HepG2 (cell line): ENCODE measurements around the gene DDX54. TPM values are rescaled to one million over a fixed set of nuclear protein-coding genes. Genes with fewer than 3 reads are reported as not detected.

Source experiments
- FOSL2 ChIP-seq: sonication (generic); formaldehyde crosslinking; IDR thresholded peaks from 2 replicates; pipeline ENCODE4 v1.4.0; 2020; ENCODE audit warnings: missing genetic modification reagents
- FOXA1 ChIP-seq, 2 experiments: fragments of 450-650 bp in 1 of 2; sonication (generic) in 1 of 2; formaldehyde crosslinking in 1 of 2; IDR thresholded peaks; 2 replicates each; pipeline versions ENCODE4 v1.4.0 to v1.6.1; 2016 to 2020; ENCODE audit warnings: missing genetic modification reagents in 1 of 2
- MED1 ChIP-seq: sonication (generic); formaldehyde crosslinking; IDR thresholded peaks from 2 replicates; pipeline ENCODE4 v1.4.0; 2020; ENCODE audit warnings: missing genetic modification reagents
- NR2F6 ChIP-seq, 2 experiments: IDR thresholded peaks; 2 replicates each; pipeline ENCODE4 v1.6.1; 2016; ENCODE audit warnings: antibody characterized with exemption in 1 of 2, mild to moderate bottlenecking in 1 of 2
- SOX13 ChIP-seq, 3 experiments: fragments of 450-650 bp in 1 of 3; sonication (generic) in 1 of 3; formaldehyde crosslinking in 1 of 3; IDR thresholded peaks in 2 of 3; conservative IDR thresholded peaks in 1 of 3; 2 replicates each; pipeline versions ENCODE4 v1.5.0 to v1.6.1; 2016 to 2020; ENCODE audit warnings: antibody characterized with exemption in 1 of 3, mild to moderate bottlenecking in 1 of 3, missing compliant biosample characterization in 1 of 3, missing genetic modification reagents in 1 of 3, moderate library complexity in 1 of 3
- ZNF331 ChIP-seq: sonication (generic); formaldehyde crosslinking; IDR thresholded peaks from 2 replicates; pipeline ENCODE4 v1.4.0; 2020; ENCODE audit warnings: missing genetic modification reagents
- ZNF556 ChIP-seq: sonication (generic); formaldehyde crosslinking; IDR thresholded peaks from 2 replicates; pipeline ENCODE4 v1.4.0; 2020; ENCODE audit warnings: mild to moderate bottlenecking, missing genetic modification reagents, borderline replicate concordance
- polyA plus RNA-seq, 8 experiments: library from polyadenylated mRNA; depleted of rRNA in 3 of 8; stranded (reverse) in 7 of 8; unstranded in 1 of 8; fragments of >200 nt; fragmentation: Illumina TruSeq in 4 of 8; extraction: Trizol in 4 of 8; gene quantifications; 2 replicates each; pipeline versions ENCODE4 v1.2.1 to v1.2.3, GENCODE V29; 2011 to 2016; ENCODE audit warnings: low read depth in 4 of 8, missing spikeins in 1 of 8, mixed read lengths in 1 of 8; ENCODE audit not compliant: insufficient read depth in 1 of 8
- total RNA-seq, 5 experiments: library from RNA; depleted of rRNA; stranded (reverse); fragments of >200 nt; fragmentation: Illumina TruSeq; extraction: Trizol; gene quantifications; 2 replicates each; pipeline ENCODE4 v1.2.3, GENCODE V29; 2016; ENCODE audit warnings: low read depth in 1 of 5
- TF ChIP-seq, protein P1 (sequence below): sonication (generic); formaldehyde crosslinking; IDR thresholded peaks from 2 replicates; pipeline ENCODE4 v1.8.1; 2023; ENCODE audit warnings: mild to moderate bottlenecking, missing genetic modification reagents, borderline replicate concordance
- TF ChIP-seq, protein P2 (sequence below): sonication (generic); formaldehyde crosslinking; IDR thresholded peaks from 2 replicates; pipeline ENCODE4 v1.4.0; 2020; ENCODE audit warnings: missing genetic modification reagents, borderline replicate concordance
- TF ChIP-seq, protein P3 (sequence below): sonication (generic); formaldehyde crosslinking; IDR thresholded peaks from 2 replicates; pipeline ENCODE4 v1.4.0; 2020; ENCODE audit warnings: missing genetic modification reagents
- TF ChIP-seq, protein P4 (sequence below): sonication (generic); formaldehyde crosslinking; IDR thresholded peaks from 2 replicates; pipeline ENCODE4 v1.9.0; 2021; ENCODE audit warnings: missing genetic modification reagents, borderline replicate concordance
- TF ChIP-seq, protein P5 (sequence below): sonication (generic); formaldehyde crosslinking; IDR thresholded peaks from 2 replicates; pipeline ENCODE4 v1.5.1; 2020; ENCODE audit warnings: mild to moderate bottlenecking, missing genetic modification reagents, borderline replicate concordance
- TF ChIP-seq, protein P6 (sequence below): sonication (generic); formaldehyde crosslinking; IDR thresholded peaks from 2 replicates; pipeline ENCODE4 v1.8.0; 2022; ENCODE audit warnings: mild to moderate bottlenecking, missing genetic modification reagents; ENCODE audit not compliant: insufficient replicate concordance

The DDX54 gene
- total and polyA plus RNA-seq, 2 of the 13 experiments (the other 11 are each of a cell fraction or from before 2014, with no cell fraction given), result 59.7 to 61.1 TPM

DNA sequence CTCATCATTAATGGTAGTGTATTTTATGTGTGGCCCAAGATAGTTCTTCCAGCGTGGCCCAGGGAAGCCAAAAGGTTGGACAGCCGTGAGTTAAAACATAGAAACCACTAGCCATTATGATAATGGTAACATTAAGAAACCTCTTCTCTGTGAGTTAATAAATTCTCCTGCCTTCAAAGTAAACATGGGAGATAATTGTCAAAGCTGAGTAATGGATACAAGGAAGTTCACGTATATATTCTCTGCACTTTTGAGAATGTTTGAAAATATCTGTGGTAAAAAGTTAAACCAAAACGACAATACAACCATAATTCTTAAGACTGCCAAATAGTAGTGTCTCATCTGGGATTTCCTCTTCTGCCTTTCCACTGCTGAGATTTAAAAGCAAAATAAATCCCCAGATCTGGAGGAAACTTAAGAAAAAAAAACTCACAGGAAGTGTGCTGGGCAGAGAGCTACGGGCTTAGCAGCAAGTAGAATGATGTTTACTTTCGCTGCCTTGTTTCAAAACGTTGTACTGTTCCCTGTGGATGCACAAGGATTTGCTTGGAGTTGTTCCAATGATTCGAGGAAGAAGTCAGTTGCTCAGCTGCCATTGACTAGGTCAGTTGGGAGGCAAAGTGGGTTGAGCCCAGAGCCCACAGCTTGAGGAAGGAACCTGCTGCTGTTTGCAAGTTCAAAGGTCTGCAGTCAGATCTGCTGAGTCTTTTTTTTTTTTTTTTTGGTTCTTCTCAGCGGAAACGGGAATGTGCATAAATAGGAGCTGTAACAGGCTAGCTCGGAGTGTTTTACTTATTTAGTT lies 37.7 kb upstream of the DDX54 start (continued):
- TF ChIP-seq, protein P1, sequence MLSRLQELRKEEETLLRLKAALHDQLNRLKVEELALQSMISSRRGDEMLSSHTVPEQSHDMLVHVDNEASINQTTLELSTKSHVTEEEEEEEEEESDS (CRISPR knock-in tag), result no peak
- TF ChIP-seq SOX13 (IDR thresholded peaks at IDR 0.05) (no peak), SOX13 (CRISPR knock-in tag; conservative IDR thresholded peaks at IDR 0.05 in 1 of 2, IDR thresholded peaks at IDR 0.05 in 1 of 2) (0 out of 4 replicates have a peak, but pooled peaks of 1 of the 2 experiments have one; percentile 26), ZNF556 (CRISPR knock-in tag) (peak; percentile 49; the same call in 1 of the 2 replicates), FOXA1 (IDR thresholded peaks at IDR 0.05) (no peak), FOXA1 (CRISPR knock-in tag; IDR thresholded peaks at IDR 0.05) (peak; percentile 88), MED1 (CRISPR knock-in tag) (peak; percentile 44; the same call in 1 of the 2 replicates), FOSL2 (CRISPR knock-in tag) (peak; percentile 22; the same call in 1 of the 2 replicates), NR2F6 (IDR thresholded peaks at IDR 0.05) (peak; percentile 52; the same call in 1 of the 2 replicates), NR2F6 (CRISPR knock-in tag; IDR thresholded peaks at IDR 0.05) (0 out of 2 replicates have a peak, but pooled peaks have one; percentile 43), ZNF331 (CRISPR knock-in tag) (peak; percentile 51; the same call in 1 of the 2 replicates)
- TF ChIP-seq, protein P2, sequence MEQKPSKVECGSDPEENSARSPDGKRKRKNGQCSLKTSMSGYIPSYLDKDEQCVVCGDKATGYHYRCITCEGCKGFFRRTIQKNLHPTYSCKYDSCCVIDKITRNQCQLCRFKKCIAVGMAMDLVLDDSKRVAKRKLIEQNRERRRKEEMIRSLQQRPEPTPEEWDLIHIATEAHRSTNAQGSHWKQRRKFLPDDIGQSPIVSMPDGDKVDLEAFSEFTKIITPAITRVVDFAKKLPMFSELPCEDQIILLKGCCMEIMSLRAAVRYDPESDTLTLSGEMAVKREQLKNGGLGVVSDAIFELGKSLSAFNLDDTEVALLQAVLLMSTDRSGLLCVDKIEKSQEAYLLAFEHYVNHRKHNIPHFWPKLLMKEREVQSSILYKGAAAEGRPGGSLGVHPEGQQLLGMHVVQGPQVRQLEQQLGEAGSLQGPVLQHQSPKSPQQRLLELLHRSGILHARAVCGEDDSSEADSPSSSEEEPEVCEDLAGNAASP (CRISPR knock-in tag), result no peak; the same call in 1 of the 2 replicates
- TF ChIP-seq, protein P3, sequence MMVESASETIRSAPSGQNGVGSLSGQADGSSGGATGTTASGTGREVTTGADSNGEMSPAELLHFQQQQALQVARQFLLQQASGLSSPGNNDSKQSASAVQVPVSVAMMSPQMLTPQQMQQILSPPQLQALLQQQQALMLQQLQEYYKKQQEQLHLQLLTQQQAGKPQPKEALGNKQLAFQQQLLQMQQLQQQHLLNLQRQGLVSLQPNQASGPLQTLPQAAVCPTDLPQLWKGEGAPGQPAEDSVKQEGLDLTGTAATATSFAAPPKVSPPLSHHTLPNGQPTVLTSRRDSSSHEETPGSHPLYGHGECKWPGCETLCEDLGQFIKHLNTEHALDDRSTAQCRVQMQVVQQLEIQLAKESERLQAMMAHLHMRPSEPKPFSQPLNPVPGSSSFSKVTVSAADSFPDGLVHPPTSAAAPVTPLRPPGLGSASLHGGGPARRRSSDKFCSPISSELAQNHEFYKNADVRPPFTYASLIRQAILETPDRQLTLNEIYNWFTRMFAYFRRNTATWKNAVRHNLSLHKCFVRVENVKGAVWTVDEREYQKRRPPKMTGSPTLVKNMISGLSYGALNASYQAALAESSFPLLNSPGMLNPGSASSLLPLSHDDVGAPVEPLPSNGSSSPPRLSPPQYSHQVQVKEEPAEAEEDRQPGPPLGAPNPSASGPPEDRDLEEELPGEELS (CRISPR knock-in tag), result peak; percentile 43
- TF ChIP-seq, protein P4, sequence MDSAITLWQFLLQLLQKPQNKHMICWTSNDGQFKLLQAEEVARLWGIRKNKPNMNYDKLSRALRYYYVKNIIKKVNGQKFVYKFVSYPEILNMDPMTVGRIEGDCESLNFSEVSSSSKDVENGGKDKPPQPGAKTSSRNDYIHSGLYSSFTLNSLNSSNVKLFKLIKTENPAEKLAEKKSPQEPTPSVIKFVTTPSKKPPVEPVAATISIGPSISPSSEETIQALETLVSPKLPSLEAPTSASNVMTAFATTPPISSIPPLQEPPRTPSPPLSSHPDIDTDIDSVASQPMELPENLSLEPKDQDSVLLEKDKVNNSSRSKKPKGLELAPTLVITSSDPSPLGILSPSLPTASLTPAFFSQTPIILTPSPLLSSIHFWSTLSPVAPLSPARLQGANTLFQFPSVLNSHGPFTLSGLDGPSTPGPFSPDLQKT, result no peak
- TF ChIP-seq, protein P5, sequence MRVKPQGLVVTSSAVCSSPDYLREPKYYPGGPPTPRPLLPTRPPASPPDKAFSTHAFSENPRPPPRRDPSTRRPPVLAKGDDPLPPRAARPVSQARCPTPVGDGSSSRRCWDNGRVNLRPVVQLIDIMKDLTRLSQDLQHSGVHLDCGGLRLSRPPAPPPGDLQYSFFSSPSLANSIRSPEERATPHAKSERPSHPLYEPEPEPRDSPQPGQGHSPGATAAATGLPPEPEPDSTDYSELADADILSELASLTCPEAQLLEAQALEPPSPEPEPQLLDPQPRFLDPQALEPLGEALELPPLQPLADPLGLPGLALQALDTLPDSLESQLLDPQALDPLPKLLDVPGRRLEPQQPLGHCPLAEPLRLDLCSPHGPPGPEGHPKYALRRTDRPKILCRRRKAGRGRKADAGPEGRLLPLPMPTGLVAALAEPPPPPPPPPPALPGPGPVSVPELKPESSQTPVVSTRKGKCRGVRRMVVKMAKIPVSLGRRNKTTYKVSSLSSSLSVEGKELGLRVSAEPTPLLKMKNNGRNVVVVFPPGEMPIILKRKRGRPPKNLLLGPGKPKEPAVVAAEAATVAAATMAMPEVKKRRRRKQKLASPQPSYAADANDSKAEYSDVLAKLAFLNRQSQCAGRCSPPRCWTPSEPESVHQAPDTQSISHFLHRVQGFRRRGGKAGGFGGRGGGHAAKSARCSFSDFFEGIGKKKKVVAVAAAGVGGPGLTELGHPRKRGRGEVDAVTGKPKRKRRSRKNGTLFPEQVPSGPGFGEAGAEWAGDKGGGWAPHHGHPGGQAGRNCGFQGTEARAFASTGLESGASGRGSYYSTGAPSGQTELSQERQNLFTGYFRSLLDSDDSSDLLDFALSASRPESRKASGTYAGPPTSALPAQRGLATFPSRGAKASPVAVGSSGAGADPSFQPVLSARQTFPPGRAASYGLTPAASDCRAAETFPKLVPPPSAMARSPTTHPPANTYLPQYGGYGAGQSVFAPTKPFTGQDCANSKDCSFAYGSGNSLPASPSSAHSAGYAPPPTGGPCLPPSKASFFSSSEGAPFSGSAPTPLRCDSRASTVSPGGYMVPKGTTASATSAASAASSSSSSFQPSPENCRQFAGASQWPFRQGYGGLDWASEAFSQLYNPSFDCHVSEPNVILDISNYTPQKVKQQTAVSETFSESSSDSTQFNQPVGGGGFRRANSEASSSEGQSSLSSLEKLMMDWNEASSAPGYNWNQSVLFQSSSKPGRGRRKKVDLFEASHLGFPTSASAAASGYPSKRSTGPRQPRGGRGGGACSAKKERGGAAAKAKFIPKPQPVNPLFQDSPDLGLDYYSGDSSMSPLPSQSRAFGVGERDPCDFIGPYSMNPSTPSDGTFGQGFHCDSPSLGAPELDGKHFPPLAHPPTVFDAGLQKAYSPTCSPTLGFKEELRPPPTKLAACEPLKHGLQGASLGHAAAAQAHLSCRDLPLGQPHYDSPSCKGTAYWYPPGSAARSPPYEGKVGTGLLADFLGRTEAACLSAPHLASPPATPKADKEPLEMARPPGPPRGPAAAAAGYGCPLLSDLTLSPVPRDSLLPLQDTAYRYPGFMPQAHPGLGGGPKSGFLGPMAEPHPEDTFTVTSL, result peak; percentile 26; the same call in 1 of the 2 replicates
- TF ChIP-seq, protein P6, sequence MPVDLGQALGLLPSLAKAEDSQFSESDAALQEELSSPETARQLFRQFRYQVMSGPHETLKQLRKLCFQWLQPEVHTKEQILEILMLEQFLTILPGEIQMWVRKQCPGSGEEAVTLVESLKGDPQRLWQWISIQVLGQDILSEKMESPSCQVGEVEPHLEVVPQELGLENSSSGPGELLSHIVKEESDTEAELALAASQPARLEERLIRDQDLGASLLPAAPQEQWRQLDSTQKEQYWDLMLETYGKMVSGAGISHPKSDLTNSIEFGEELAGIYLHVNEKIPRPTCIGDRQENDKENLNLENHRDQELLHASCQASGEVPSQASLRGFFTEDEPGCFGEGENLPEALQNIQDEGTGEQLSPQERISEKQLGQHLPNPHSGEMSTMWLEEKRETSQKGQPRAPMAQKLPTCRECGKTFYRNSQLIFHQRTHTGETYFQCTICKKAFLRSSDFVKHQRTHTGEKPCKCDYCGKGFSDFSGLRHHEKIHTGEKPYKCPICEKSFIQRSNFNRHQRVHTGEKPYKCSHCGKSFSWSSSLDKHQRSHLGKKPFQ (CRISPR knock-in tag), result peak; percentile 6
